GM12865 (cell line): Measurements from ENCODE around the gene CHMP4B.

Experiments used
- DNase-seq: peaks from one replicate; pipeline ENCODE4 v3.0.0; 2010; ENCODE audit warnings: low read depth
- H3K4me3 ChIP-seq: 2 replicates; pipeline ENCODE4 v1.5.1; 2011; ENCODE audit warnings: mild to moderate bottlenecking, low read depth, low read length, control low read depth
- TF ChIP-seq, protein P1 (sequence below): IDR thresholded peaks from 2 replicates; pipeline ENCODE4 v1.5.1; 2011; ENCODE audit warnings: low read length, control low read depth, low read depth, inconsistent platforms; ENCODE audit not compliant: insufficient read depth; ENCODE audit errors: missing control alignments

Gene CHMP4B

DNA sequence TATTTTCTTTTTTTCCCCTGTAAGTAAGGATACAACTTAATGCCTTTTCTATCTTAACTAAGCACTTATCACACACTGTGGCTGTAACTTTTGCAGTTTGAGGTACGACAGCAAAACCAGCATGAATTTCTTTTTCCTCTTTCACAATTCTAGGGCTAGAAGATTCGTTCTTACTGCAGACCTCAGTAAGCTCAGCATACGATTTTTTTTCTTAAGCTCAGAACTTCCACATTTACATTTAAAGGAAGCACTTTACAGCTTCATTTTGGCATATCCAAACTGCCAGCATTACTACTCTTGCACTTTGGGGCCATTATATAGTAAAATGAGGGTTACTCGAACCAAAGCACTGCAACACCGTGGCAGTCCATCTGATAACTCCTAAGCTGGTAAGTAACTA lies 889 bp upstream of the CHMP4B start:
- TF ChIP-seq, protein P1, sequence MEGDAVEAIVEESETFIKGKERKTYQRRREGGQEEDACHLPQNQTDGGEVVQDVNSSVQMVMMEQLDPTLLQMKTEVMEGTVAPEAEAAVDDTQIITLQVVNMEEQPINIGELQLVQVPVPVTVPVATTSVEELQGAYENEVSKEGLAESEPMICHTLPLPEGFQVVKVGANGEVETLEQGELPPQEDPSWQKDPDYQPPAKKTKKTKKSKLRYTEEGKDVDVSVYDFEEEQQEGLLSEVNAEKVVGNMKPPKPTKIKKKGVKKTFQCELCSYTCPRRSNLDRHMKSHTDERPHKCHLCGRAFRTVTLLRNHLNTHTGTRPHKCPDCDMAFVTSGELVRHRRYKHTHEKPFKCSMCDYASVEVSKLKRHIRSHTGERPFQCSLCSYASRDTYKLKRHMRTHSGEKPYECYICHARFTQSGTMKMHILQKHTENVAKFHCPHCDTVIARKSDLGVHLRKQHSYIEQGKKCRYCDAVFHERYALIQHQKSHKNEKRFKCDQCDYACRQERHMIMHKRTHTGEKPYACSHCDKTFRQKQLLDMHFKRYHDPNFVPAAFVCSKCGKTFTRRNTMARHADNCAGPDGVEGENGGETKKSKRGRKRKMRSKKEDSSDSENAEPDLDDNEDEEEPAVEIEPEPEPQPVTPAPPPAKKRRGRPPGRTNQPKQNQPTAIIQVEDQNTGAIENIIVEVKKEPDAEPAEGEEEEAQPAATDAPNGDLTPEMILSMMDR, result no peak
- no peak overlapping the region for H3K4me3 ChIP-seq
- DNase-seq, result no peak

DNA sequence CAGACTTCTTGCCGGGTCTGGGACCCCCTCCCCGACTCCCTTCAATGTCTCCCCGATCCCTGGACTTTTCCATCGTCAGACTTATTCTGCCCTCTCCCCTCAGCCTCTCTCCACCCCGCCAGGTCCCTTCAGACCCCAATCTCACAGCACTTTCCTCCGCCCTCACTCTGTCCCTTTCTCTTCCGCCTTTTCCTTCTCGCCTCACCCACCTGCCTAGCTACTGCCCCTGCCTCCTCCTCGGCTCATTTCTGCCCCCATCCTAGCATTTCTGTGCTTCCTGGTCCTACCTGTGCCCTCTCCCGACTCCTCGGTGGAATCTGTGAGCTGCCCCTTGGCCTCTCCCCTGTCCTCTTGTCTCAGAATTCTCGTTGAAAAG lies 616 bp downstream of the CHMP4B start:
- TF ChIP-seq, protein P1, result no peak
- H3K4me3 ChIP-seq, result peak overlapping the region; percentile 87
- DNase-seq, result peak; percentile 41

DNA sequence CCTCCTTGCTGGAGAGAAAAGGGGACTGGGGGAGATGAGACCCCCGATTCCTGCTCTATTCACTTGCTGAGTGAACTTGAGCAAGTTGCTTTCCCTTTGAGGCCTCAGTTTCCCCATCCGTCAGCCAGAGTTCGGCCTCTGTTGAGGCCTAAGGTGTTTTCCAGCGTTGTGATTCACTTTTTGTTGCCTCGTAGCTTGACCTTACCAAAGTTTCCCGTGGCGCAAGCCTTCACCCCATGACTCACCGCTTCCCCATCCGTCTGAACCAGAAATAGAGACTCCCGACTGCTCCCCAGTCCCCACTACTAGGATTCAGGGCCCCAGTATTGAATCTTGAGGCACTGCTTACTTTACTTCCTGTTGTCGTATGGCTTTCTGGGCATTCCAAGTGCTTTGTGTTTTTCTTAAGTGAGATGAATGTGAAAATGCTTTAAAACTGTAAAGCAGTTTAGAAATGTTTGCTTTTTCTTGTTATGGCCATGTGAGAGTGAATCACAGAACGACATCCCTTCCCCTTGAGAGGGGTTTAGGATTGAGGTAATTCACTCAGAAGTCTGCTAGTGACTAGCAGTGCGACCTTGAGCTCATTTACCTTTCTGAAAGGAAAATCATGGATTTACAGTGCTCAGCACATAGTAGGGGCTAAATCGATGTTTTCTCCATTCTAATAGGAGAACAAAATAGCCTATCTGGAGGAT lies 1.2 kb downstream of the CHMP4B start:
- DNase-seq, result peak; percentile 50
- TF ChIP-seq, protein P1, result no peak

DNA sequence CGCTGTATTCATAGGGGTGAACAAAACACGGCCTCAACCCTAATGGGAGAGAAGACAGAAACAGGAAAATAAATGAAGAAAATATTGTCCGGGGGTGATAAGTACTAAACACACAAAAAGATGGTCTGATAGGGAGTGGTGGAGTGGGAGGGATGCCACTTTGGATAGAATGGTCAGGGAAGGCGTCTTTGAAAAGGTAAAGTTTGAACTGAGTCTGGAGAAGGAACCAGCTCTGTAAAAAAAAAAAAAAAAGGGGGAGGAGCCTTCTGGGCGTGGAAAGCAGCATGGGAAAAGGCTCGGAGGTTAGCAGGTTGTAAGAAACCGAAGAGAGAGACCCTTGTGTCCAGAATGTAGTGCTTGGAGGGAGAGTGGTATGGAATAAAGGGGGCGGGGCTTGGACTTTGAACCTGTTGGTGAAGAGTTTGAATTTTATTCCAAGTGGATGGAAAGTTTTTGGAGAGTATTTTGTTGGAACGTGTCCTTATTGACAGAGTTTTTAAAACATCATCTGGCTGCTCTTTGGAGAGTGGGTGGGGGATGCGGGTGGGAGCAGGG lies 1.8 kb downstream of the CHMP4B start:
- TF ChIP-seq, protein P1, result no peak
- DNase-seq, result peak; percentile 21
- H3K4me3 ChIP-seq, result peak overlapping the region; percentile 87

More for the DNA sequence above, 1.2 kb downstream of the CHMP4B start:
- H3K4me3 ChIP-seq, result peak overlapping the region; percentile 87

DNA sequence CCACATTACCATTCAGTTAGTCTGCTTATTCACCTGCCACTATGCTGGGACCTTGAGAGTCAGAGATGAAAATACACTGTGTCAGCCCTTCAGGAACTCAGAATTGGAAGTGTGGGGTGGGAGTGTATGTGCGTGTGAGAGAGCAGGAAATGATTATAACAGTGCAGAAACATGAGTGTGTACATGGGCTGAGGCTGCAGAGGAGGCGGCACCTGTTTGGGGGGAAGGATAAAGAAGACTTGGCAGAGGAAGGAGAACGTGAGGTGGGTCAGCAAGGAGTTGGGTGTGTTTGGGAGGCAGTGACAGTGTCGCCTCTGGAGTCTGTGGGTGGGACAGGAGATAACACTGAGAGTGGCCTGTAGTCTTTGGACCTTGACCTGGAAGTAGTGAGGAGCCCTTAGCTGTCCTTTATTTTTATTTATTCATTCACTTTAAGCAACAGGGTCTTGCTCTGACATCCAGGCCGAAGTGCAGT lies 3.1 kb downstream of the CHMP4B start:
- no peak overlapping the region for H3K4me3 ChIP-seq
- TF ChIP-seq, protein P1, result no peak
- peak; percentile 18 for DNase-seq

DNA sequence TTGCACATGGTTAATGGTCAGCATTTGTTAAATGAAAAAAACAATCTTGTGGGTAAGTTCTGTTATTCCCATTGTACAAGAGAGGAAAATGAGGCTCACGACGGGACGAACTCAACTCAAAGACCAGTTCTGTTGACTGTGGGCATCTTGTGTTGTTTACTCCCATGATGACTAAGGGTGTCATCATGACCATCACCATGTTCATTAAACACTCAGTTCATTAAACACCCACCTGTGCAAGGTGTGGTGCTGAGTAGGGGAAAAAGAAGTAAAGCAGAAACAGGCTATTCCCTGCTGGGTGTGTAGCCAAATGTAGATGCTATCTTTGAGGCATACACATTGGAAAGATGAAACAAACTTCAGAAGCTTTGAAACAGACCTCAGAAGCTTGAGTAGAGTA lies 4.5 kb downstream of the CHMP4B start:
- DNase-seq, result no peak
- TF ChIP-seq, protein P1, result no peak
- no peak overlapping the region for H3K4me3 ChIP-seq
